Omental fat pad (tissue), 4 donors: Measurements from ENCODE around the gene BEGAIN. TPM values are rescaled to one million over a fixed set of nuclear protein-coding genes. Genes with fewer than 3 reads are reported as not detected.

Experiments used
- ATAC-seq: fragments of 150-250 bp; one replicate; pipeline ENCODE4 v1.9.1; 2016; ENCODE audit warnings: mild to moderate bottlenecking, moderate library complexity; ENCODE audit not compliant: low FRiP score
- DNase-seq: peaks from one replicate; pipeline ENCODE4 v3.0.0-alpha.2; 2019; ENCODE audit warnings: low spot score
- total RNA-seq, 4 donors: library from RNA; depleted of rRNA; stranded (reverse); fragments of >200 nt; gene quantifications; one replicate each; pipeline ENCODE4 v1.1.0, GENCODE V29; 2016
- TF ChIP-seq, protein P1 (sequence below), 3 donors: fragments of 450-650 bp; IDR thresholded peaks; one replicate each; pipeline ENCODE4 v1.5.1; 2016 to 2017; ENCODE audit warnings: antibody characterized with exemption in 3 of 3, mild to moderate bottlenecking in 3 of 3, moderate library complexity in 2 of 3

The BEGAIN gene
- total RNA-seq, 4 donors from 2014 or later, result 1.0 to 8.6 (median 1.6) TPM

DNA sequence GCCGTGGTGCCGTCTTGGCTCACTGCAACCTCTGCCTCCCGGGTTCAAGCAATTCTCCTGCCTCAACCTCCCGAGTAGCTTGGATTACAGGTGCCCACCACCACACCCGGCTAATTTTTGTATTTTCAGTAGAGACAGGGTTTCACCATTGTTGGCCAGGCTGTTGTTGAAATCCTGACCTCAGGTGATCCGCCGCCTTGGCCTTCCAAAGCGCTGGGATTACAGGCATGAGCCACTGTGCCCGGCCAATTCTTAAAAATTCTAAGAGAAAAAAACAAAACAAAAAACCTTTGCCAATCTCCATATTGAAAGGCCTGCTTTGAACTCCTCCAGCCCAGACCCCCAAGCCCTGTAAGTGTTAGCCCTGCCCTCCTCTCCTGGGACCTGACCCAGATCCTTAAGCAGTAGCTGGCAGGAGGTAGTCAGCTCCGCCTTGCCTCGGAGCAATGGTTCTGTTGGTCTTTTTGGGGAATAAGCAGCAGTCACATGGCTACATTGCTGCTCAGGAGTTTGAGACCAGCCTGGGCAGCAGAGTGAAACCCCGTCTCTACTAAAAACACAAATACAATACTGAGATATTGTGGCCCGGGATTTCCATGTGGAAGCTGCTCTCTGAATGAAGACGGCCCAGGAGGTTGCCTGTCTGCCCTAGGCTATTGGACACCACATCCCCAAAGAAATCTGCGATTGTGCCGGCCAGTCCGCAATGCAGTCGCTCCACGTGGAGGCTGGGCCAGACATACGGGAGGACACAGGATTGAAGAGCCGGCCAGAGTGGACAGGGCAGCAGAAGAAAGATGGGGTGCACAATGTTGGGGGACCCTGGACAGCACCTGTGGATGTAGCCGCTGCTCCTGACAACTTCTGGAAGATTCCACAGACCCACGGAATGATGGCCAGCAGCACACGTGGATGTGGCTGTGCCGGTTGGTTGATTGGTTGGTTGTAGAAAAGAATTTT is 28.8 kb upstream of the BEGAIN start:
- TF ChIP-seq, protein P1, sequence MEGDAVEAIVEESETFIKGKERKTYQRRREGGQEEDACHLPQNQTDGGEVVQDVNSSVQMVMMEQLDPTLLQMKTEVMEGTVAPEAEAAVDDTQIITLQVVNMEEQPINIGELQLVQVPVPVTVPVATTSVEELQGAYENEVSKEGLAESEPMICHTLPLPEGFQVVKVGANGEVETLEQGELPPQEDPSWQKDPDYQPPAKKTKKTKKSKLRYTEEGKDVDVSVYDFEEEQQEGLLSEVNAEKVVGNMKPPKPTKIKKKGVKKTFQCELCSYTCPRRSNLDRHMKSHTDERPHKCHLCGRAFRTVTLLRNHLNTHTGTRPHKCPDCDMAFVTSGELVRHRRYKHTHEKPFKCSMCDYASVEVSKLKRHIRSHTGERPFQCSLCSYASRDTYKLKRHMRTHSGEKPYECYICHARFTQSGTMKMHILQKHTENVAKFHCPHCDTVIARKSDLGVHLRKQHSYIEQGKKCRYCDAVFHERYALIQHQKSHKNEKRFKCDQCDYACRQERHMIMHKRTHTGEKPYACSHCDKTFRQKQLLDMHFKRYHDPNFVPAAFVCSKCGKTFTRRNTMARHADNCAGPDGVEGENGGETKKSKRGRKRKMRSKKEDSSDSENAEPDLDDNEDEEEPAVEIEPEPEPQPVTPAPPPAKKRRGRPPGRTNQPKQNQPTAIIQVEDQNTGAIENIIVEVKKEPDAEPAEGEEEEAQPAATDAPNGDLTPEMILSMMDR (IDR thresholded peaks at IDR 0.05), result no peak
- DNase-seq (no peak), ATAC-seq (no peak)

DNA sequence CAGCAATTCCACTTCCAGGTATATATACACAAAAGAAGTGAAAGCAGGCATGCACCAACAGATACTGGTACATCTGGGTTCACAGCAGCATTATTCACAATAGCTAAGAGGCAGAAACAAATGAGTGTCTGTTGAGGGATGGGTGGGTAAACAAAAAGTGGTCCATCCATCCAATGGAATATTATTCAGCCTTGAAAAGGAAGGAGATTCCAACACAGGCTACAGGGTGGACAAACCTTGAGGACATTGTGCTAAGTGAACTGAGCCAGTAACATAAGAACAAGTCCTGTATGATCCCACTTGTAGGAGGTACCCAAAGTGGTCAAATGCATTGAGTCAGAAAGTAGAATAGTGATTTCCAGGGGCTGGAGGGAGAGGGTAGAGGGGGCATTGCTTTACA is 27.6 kb upstream of the BEGAIN start:
- TF ChIP-seq, protein P1 (IDR thresholded peaks at IDR 0.05), result no peak
- ATAC-seq (no peak), DNase-seq (no peak)

GRCh38 chr14:100612986-100613385 is 25.8 kb upstream of the BEGAIN start:
- ATAC-seq (no peak), DNase-seq (no peak)
- TF ChIP-seq, protein P1 (IDR thresholded peaks at IDR 0.05), result no peak

- no peak for ATAC-seq
- DNase-seq, result no peak
- TF ChIP-seq, protein P1 (IDR thresholded peaks at IDR 0.05), result no peak
These were observed 24.7 kb upstream of the BEGAIN start for GRCh38 chr14:100611811-100612480.

DNA sequence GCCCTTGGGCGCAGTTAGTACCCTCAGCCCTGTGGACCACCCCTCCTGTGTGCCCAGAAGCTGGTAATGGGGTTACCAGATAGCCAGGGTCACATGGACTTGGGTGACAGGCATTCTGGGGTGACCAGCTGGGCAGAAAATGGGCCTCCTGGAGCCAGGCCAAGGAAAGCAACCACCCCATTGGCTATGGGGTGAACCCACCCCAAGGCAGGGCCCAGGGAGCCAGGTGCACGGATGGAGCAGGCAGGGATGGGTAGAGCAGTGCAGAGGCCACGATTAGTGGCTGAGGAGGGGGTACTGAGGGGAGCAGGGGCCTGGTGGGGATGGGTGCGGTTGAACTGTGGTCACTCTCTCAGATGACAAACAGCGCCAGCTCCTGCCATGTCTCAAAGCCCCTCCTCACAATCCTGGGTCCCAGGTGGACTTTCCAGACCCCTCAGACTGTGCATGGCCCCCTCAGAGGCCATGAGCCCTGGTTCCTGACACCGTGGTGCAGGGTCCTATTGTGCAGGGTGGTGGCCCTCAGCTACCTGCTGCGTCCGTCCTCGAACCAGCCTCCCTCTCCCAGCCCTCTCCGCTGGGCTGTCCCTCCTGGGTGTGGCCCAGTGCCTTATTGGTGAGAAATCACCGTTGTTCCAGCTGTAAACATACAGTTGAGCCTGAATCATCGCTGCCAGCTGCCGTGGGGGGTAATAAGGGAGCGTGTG is 23.4 kb upstream of the BEGAIN start:
- TF ChIP-seq, protein P1 (IDR thresholded peaks at IDR 0.05), result no peak
- ATAC-seq (no peak), DNase-seq (no peak)

DNA sequence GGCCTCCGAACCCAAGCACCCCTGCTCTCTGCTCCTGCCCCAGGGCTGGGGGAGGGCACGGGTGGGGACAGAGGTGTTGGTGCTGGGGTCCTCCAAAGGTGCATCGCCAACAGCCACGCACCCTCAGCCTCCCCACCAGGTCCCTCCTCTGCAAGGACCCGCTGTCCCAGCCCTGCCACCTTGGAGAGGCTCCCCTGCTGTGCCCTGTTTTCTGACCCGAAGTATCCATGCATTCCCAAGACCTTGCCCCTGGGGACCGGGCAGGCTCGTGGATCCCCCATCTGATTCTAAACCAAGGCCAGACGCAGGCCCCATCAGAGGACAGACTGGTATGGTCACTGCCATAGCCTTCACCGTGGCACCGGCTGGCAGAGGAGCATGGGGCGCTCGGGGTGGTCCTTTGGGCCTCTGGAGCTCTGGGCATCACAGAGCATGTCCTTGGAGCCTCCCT is 22.7 kb upstream of the BEGAIN start:
- TF ChIP-seq, protein P1 (IDR thresholded peaks at IDR 0.05), result no peak
- no peak for DNase-seq
- ATAC-seq, result no peak
